ENCODE results near the gene CLEC4G. TPM values are rescaled to one million over a fixed set of nuclear protein-coding genes. Genes with fewer than 3 reads are reported as not detected.

The CLEC4G gene
- total RNA-seq, 3 donors from 2014 or later (not counting 1 experiment from before 2014, with no cell fraction given): not detected

DNA sequence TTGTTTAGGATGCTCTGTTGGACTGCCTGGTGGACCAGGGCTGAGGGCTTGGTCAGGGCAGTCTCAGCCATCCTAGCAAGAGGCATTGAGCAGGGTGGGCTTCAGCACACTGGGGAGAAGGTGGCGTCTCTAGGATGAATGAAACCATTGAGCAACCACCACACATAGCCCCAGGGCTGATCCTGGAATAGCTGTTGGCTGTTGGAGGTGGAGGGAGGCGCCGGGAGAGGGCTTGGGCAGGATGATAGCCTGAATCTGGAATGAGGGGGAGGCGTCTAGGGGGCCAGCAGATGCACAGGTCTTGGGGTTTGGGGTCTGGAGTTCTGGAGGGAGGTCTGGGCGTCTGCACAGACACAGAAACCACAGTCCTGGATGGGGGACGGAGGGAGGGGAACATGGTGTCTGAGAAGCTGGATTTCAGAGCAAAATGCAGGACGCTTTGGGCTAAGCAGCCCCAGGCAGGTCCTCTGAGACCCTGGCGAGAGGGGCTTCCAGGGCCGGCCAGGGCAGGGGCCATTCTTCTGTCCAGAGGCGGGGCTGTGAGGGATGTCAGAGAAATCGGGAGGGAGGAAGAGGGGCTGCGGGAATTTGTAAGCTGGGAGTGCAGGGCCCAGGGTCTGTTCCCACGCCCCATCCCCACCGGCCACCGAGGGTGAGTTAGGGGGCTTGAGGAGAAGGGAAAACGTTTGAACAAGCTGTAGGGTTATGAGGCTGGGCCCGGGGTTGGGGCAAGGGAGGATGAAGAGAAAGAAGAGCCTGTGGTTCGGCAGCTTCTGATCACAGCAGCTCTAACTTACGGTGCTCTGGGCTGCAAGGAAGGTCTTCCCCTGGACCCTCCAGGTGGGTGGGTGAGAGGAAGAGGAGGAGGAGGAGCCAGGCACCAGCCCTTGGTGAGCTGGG lies 46.1 kb downstream of the CLEC4G start:
- no peak overlapping the region for H3K4me3 Mint-ChIP-seq
- no peak for DNase-seq
- no peak overlapping the region for H3K4me3 ChIP-seq (ENCODE audit: low read length)
- intact Hi-C loops (cut with micrococcal nuclease): loop anchor here (10.0 kb wide), 1 partner anchor 51 kb away; the partner anchor contains the start of genes PCP2 and STXBP2
- no peak for ATAC-seq
- H3K27ac Mint-ChIP-seq: no peak overlapping the region
- H3K4me1 Mint-ChIP-seq: peaks cover 13 to 31% of the 10 kb centered on the region in 2 donors
- H3K9me3 ChIP-seq (ENCODE audit: control insufficient read depth, insufficient read depth, low read length): peaks cover 12% of the 10 kb centered on the region
- no peaks in the 10 kb centered on the region for H3K9me3 Mint-ChIP-seq
- H3K27ac ChIP-seq (ENCODE audit: low read length): no peak overlapping the region
- peaks cover 34% of the 10 kb centered on the region for H3K4me1 ChIP-seq (ENCODE audit: control insufficient read depth, insufficient read depth, low read length)
- TF ChIP-seq, protein P1, sequence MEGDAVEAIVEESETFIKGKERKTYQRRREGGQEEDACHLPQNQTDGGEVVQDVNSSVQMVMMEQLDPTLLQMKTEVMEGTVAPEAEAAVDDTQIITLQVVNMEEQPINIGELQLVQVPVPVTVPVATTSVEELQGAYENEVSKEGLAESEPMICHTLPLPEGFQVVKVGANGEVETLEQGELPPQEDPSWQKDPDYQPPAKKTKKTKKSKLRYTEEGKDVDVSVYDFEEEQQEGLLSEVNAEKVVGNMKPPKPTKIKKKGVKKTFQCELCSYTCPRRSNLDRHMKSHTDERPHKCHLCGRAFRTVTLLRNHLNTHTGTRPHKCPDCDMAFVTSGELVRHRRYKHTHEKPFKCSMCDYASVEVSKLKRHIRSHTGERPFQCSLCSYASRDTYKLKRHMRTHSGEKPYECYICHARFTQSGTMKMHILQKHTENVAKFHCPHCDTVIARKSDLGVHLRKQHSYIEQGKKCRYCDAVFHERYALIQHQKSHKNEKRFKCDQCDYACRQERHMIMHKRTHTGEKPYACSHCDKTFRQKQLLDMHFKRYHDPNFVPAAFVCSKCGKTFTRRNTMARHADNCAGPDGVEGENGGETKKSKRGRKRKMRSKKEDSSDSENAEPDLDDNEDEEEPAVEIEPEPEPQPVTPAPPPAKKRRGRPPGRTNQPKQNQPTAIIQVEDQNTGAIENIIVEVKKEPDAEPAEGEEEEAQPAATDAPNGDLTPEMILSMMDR (IDR thresholded peaks at IDR 0.05): no peak
- no peaks in the 10 kb centered on the region for H3K27me3 ChIP-seq (ENCODE audit: control insufficient read depth, insufficient read depth, low read length)
- H3K36me3 ChIP-seq (ENCODE audit: control insufficient read depth, insufficient read depth, low read length): peaks cover 13% of the 10 kb centered on the region
- H3K27me3 Mint-ChIP-seq (ENCODE audit: low read depth in 2 of 2): no peaks in the 10 kb centered on the region
- WGBS (ENCODE audit: insufficient coverage): 90% methylated on average over 18 of the region's 19 CpGs
- H3K36me3 Mint-ChIP-seq: no peaks in the 10 kb centered on the region

DNA sequence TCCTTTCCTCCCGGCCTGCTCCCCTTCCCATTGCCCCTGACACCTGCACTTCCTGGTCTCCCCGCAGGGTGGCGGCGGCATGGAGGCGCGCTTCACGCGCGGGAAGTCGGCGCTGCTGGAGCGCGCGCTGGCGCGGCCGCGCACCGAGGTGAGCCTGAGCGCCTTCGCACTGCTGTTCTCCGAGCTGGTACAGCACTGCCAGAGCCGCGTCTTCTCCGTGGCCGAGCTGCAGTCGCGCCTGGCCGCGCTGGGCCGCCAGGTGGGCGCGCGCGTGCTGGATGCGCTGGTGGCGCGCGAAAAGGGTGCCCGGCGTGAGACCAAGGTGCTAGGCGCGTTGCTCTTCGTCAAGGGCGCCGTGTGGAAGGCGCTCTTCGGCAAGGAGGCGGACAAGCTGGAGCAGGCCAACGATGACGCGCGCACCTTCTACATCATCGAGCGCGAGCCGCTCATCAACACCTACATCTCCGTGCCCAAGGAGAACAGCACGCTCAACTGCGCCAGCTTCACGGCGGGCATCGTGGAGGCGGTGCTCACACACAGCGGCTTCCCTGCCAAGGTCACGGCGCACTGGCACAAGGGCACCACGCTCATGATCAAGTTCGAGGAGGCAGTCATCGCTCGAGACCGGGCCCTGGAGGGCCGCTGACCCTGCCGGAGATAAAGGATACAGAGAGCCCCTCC lies 49.6 kb downstream of the CLEC4G start:
- peak overlapping the region; percentile 91 for H3K4me3 Mint-ChIP-seq
- intact Hi-C loops (cut with micrococcal nuclease): loop anchor here (10.0 kb wide), 1 partner anchor 48 kb away; the partner anchor contains the start of genes PCP2 and STXBP2
- no peaks in the 10 kb centered on the region for H3K36me3 Mint-ChIP-seq
- 93% methylated on average over 74 of the region's 74 CpGs for WGBS (ENCODE audit: insufficient coverage)
- ATAC-seq (no peak), DNase-seq (no peak)
- peaks cover 13 to 43% of the 10 kb centered on the region in 2 donors for H3K4me1 Mint-ChIP-seq
- H3K36me3 ChIP-seq (ENCODE audit: control insufficient read depth, insufficient read depth, low read length): peaks cover 13% of the 10 kb centered on the region
- H3K27me3 Mint-ChIP-seq (ENCODE audit: low read depth in 2 of 2): peaks cover 12% of the 10 kb centered on the region in 2 donors
- H3K27ac ChIP-seq (ENCODE audit: low read length): peak overlapping the region; percentile 70
- peak overlapping the region; percentile 69 to 94 for H3K27ac Mint-ChIP-seq
- no peaks in the 10 kb centered on the region for H3K27me3 ChIP-seq (ENCODE audit: control insufficient read depth, insufficient read depth, low read length)
- H3K9me3 ChIP-seq (ENCODE audit: control insufficient read depth, insufficient read depth, low read length): no peaks in the 10 kb centered on the region
- H3K4me3 ChIP-seq (ENCODE audit: low read length): peak overlapping the region; percentile 100
- TF ChIP-seq, protein P1 (IDR thresholded peaks at IDR 0.05): no peak
- peaks cover 37% of the 10 kb centered on the region for H3K4me1 ChIP-seq (ENCODE audit: control insufficient read depth, insufficient read depth, low read length)
- H3K9me3 Mint-ChIP-seq: no peaks in the 10 kb centered on the region

DNA sequence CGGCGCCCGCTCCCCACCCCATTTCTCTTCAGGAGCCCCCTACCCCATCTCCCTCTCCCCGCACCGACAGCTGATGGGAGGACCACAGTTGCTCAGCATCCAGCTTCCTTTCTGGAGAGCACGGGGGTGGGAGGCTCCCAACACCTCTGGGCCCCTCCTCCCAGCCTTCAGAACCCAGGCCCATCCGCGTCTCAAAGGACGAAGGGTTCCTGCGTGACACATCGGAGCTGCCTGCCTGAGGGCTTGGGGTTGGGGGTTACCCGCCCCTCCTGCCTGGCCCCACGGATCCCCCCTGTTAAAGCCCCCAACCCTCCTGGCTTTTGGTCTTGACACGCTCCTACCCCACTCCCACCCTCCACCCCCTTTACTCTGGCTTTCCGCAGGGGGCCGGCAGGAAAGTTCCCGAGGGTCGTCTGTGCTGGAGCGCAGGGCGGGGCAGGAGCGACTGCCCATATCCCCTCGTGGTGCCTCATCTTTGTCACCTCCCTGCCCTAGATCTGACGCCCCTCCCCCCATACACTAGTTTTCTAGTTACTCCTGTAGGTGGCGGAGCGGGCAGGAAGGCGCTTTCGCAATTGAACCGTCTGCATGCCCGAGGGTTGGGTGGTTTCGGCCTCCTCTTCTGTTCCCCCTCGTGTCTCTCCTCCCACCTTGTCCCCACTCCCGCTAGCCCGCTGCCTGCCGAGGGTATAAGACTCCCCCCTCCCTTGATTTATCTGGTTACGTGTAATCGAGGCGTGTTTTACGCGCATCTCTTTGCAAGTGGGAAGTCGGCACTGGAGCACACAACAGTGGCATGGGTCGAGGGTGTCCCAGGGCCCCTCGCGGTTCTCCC lies 50.4 kb downstream of the CLEC4G start:
- Histone ChIP-seq H3K27ac (ENCODE audit: low read length) (peak overlapping the region; percentile 70), H3K9me3 (ENCODE audit: control insufficient read depth, insufficient read depth, low read length) (no peaks in the 10 kb centered on the region), H3K4me3 (ENCODE audit: low read length) (peak overlapping the region; percentile 100), H3K36me3 (ENCODE audit: control insufficient read depth, insufficient read depth, low read length) (peaks cover 13% of the 10 kb centered on the region), H3K4me1 (ENCODE audit: control insufficient read depth, insufficient read depth, low read length) (peaks cover 44% of the 10 kb centered on the region), H3K27me3 (ENCODE audit: control insufficient read depth, insufficient read depth, low read length) (no peaks in the 10 kb centered on the region)
- 7% methylated on average over 43 of the region's 43 CpGs for WGBS (ENCODE audit: insufficient coverage)
- peak; percentile 68 to 76 (median 70) for ATAC-seq
- peak overlapping the region; percentile 69 to 94 for H3K27ac Mint-ChIP-seq
- H3K4me1 Mint-ChIP-seq: peaks cover 13 to 47% of the 10 kb centered on the region in 2 donors
- H3K4me3 Mint-ChIP-seq: peak overlapping the region; percentile 91
- DNase-seq: peak; percentile 65 to 92
- intact Hi-C loops (cut with micrococcal nuclease): loop anchor here (1.0 to 10.0 kb wide), 4 partner anchors 9 to 113 kb away; partner anchors contain the start of genes PCP2 and STXBP2
- H3K36me3 Mint-ChIP-seq: no peaks in the 10 kb centered on the region
- no peaks in the 10 kb centered on the region for H3K9me3 Mint-ChIP-seq
- TF ChIP-seq, protein P1 (IDR thresholded peaks at IDR 0.05): peak; percentile 43
- H3K27me3 Mint-ChIP-seq (ENCODE audit: low read depth in 2 of 2): peaks cover 13 to 17% of the 10 kb centered on the region in 2 donors

All from natural killer cell (primary cell).